ENCODE results near the gene B4GALT6. TPM values are rescaled to one million over a fixed set of nuclear protein-coding genes. Genes with fewer than 3 reads are reported as not detected.

The B4GALT6 gene
- total and polyA plus RNA-seq, 10 of the 15 experiments (the other 5 are each of a cell fraction or from before 2014, with no cell fraction given) = 11.9 to 47.4 (median 18.0) TPM

GRCh38 chr18:31643003-31643402 lies 41.4 kb downstream of the B4GALT6 start:
- no peak for DNase-seq (ENCODE audit: low read depth, low spot score)
- no peak overlapping the region for H3K9ac ChIP-seq (ENCODE audit: control insufficient read depth, insufficient read depth, low read length)
- no peak for ATAC-seq
- H3K79me2 ChIP-seq (ENCODE audit: control insufficient read depth, insufficient read depth, low read length) = peaks cover 22% of the 10 kb centered on the region
- 99% methylated on average over 4 of the region's 4 CpGs for WGBS (ENCODE audit: insufficient coverage, insufficient replicate concordance, low lambda C conversion rate, missing lambda C conversion rate)
- peaks cover 32% of the 10 kb centered on the region for H3K4me1 ChIP-seq (ENCODE audit: control insufficient read depth, insufficient read depth, low read length)
- ChIA-PET SMC1A (ENCODE audit: uncharacterized antibody, unreplicated experiment) (interaction anchor here (1.1 to 8.9 kb wide), 3 partner anchors 8 to 25 kb away, joined by 3 to 81 read pairs (median 12); no protein-coding TSS in a partner anchor), CTCF (no interaction called here), RAD21 (ENCODE audit: unreplicated experiment) (no interaction called here), POLR2A (interaction anchor here (1.0 to 1.4 kb wide), 2 partner anchors 10 to 11 kb away, joined by 4 read pairs; no protein-coding TSS in a partner anchor)
- H3K27ac ChIP-seq (ENCODE audit: control insufficient read depth, insufficient read depth) = no peak overlapping the region
- no peaks in the 10 kb centered on the region; the same call in 2 of the 3 replicates for H3K9me3 ChIP-seq (replicated peaks; ENCODE audit: control insufficient read depth, insufficient read depth, low read length)
- no TSS peak for BruUV-seq (replicated peaks)
- no peak for FAIRE-seq
- H3K36me3 ChIP-seq (ENCODE audit: control insufficient read depth in 2 of 2, insufficient read depth in 2 of 2, low read length in 1 of 2) = peaks cover 0 to 5% of the 10 kb centered on the region in 2 experiments; a peak in 1 of 4 replicates
- in situ Hi-C loops (cut with MboI) (no loop called here), intact Hi-C loops (cut with micrococcal nuclease; ENCODE audit: unreplicated experiment) (no loop called here)
- H2AFZ ChIP-seq (ENCODE audit: control insufficient read depth, low read depth, low read length) = no peak overlapping the region
- H3K27me3 ChIP-seq (replicated peaks in 1 of 2; ENCODE audit: control insufficient read depth in 2 of 2, insufficient read depth in 2 of 2, low read length in 1 of 2) = no peaks in the 10 kb centered on the region
- no peaks in the 10 kb centered on the region for H4K20me1 ChIP-seq (ENCODE audit: control insufficient read depth, insufficient read depth)
- no peak overlapping the region for H3K4me2 ChIP-seq (ENCODE audit: control insufficient read depth, insufficient read depth)
- no peak overlapping the region for H3K4me3 ChIP-seq
- no peak for TF ChIP-seq MLLT1 (IDR thresholded peaks at IDR 0.05)
- no peak for TF ChIP-seq POLR2AphosphoS5 (IDR thresholded peaks at IDR 0.05; ENCODE audit: low read length)
- TF ChIP-seq NKRF (conservative IDR thresholded peaks at IDR 0.05) = no peak
- no peak for TF ChIP-seq REST (IDR thresholded peaks at IDR 0.05; ENCODE audit: low read depth, low read length)
- no peak for TF ChIP-seq CEBPB (IDR thresholded peaks at IDR 0.05; ENCODE audit: borderline replicate concordance in 1 of 2, low read depth in 2 of 2, low read length in 2 of 2)
- no peak for TF ChIP-seq SMAD5 (IDR thresholded peaks at IDR 0.05; ENCODE audit: low read depth)
- TF ChIP-seq CEBPZ (IDR thresholded peaks at IDR 0.05; ENCODE audit: low read depth, low read length) = no peak
- TF ChIP-seq BCL3 (IDR thresholded peaks at IDR 0.05; ENCODE audit: borderline replicate concordance, insufficient read depth, low read depth, low read length, poor library complexity, severe bottlenecking) = no peak
- no peak for TF ChIP-seq YBX1 (IDR thresholded peaks at IDR 0.05)
- TF ChIP-seq IRF3 (IDR thresholded peaks at IDR 0.05) = no peak
